GM21390 (cell line): ENCODE results near the gene UBASH3A.

Experiments used
- ATAC-seq: cut with Tn5 transposase; IDR thresholded peaks from one replicate; pipeline ENCODE4 v1.9.1; 2021; ENCODE audit not compliant: unreplicated experiment

UBASH3A gene

GRCh38 chr21:42403611-42404231, at the start of gene UBASH3A:
Gene UBASH3A, plus strand, starts transcription at chr21:42403902. Its CDS starts 44 bp downstream, at chr21:42403946.
- ATAC-seq: no peak

DNA sequence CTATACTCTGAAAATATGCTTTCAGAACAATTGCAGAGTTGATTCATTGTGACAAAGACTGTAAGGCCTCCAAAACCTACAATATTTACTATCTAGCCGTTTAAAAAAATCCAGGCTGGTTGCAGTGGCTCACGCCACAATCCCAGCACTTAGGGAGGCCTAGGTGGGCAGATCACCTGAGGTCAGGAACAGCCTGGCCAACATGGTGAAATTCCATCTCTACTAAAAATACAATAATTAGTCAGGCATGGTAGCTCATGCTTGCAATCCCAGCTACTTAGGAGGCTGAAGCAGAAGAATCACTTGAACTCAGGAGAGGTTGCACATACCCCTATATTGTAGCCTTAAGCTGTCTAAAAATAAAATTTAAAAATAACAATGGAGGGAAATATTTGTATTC, 47.7 kb upstream of the UBASH3A start:
- no peak for ATAC-seq

- no peak for ATAC-seq
Observed at GRCh38 chr21:42356650-42357049, 47.1 kb upstream of the UBASH3A start.

GRCh38 chr21:42357307-42357706, 46.4 kb upstream of the UBASH3A start:
- ATAC-seq: no peak

DNA sequence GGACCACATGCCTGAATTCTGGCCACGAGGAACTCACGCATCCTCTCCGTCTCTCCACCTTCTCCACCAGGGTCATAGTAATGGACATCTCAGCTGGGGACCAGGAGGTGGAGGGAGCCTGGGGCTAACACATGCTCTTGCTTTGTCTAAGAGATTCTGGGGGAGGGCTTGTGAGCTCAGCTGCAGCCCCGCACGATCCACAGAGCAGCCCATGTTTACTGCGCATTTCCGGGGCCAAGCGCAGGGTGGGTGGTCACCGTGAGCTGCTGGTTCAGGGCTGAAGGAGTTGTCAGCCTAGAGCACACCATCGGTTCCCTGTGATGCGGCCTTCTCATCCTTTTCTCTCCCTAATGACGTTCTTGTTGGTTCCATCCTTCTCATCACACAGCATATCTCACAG, 45.4 kb upstream of the UBASH3A start:
- no peak for ATAC-seq

DNA sequence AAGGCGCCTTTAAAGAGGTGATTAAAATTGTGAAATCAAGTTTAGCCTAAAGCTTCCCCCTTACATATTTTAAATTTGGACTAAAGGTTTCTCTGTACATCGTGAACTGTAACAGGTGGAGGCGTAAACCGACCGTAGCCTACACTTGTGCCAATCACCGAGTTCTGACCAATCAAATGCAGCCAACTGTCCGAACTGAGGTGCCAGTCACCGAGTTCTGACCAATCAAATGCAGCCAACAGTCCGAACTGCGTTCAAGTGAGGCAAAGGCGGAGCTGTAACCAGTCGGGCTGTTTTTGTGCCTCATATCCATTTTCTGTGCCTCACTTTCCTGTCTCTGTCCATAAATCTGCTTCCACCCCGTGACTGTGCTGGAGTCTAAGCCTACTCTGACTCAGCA, 44.8 kb upstream of the UBASH3A start:
- ATAC-seq: no peak

GRCh38 chr21:42360317-42360716, 43.4 kb upstream of the UBASH3A start:
- ATAC-seq: no peak

- ATAC-seq: no peak
Observed at GRCh38 chr21:42361286-42361685, 42.4 kb upstream of the UBASH3A start.

DNA sequence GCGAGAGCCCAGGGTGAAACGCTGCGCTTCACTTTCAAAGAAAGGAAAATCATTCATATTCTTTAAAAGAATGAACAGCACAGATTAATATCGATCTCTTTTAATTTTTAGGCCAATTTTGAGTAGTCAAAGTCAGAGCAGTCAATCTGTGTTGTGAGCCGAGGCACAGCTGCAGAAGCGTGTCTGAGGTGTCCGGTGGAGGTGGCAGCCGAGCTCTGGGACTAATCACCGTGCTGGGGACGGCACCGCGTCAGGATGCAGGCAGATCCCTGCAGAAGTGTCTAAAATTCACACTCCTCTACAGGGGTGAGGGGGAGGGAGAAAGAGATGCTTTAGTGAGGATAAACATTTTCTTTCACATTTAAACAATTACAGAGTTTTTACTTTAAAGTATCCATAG, 41.5 kb upstream of the UBASH3A start:
- no peak for ATAC-seq

GRCh38 chr21:42362700-42363099, 41.0 kb upstream of the UBASH3A start:
- no peak for ATAC-seq

DNA sequence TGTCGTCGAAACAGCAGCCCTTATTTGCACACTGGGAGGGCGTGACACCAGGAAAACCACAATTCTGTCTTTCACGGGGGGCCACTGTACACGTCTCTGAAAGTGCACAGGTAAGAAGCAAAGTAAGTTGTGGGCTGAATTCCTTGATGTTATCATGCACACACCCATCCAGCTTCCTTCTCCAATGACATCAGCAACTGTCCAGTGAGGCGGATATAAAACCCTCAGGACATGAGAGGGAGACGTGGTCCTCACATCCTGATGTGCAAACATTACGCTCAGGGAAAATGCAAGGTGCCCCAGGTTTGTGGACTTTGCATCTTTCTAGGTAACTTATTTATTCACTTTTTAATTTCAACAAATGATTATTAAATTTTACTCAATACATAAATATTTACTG, 40.4 kb upstream of the UBASH3A start:
- ATAC-seq: no peak

DNA sequence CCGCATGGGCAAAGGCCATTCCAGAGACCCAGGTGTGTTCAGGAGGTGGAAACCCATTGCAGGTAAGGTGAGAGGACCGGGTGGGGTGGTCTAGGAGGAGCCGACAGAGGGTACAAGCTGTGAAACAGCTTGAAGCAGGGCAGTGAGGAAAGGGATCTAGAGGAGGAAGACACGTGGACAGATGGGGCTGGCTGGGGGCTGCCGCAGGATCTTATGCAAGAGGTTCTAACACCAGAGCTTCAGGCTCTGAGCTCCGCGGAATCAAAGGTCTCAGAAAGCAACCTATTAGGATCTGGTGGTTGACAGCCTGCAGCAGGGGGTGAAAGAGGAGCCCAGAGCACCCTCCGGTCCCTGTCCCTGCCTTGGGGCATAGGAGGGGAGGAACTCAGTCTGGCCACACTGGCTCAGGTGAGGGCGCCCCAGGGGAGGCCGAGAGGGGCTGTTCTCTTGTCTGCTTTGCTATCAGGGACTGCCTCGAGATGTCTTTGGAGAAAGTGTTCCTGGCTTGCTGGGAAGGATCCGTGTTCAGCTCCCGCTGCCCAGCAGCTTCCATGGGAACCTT, 39.3 kb upstream of the UBASH3A start:
- no peak for ATAC-seq

- ATAC-seq: no peak
Observed at GRCh38 chr21:42365770-42366169, 37.9 kb upstream of the UBASH3A start.

DNA sequence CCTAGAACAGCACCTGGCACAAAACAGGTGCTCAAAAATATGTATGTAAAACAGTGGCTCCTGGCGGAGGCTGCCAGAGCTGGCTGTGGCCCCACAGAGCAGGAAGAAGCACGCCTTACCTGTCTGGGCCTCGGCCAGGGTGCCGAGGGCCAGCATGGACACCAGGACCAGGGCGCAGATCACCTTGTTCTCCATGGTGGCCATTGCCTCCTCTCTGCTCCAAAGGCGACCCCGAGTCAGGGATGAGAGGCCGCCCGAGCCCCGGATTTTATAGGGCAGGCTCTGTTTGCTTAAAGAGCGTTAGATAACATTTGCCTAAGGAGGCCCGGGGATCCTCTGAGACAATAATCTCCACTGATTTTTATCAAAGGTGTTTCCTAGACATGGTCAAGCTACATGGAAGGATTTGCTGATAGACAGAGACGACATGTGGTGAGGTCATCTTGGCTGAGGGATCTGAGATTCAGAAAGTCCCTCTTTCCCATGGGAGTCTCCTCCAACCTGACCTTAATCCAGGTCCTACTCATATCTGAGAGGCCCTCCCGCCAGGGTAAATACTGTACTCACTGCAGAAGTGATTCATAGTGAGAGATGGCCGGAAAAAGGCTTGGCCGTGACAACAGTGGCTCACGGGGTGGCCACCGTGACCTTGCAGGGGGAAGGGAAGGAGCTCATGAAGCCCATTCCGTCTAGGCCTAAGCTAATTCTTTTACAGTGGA, 37.3 kb upstream of the UBASH3A start, which contains the start of gene TFF1:
Gene TFF1 (minus strand): TSS at position 244 of the 719 bp plus-strand sequence. CDS start 40 bp downstream, at position 204.
- ATAC-seq: no peak

GRCh38 chr21:42367367-42368165, 36.1 kb upstream of the UBASH3A start:
- no peak for ATAC-seq

DNA sequence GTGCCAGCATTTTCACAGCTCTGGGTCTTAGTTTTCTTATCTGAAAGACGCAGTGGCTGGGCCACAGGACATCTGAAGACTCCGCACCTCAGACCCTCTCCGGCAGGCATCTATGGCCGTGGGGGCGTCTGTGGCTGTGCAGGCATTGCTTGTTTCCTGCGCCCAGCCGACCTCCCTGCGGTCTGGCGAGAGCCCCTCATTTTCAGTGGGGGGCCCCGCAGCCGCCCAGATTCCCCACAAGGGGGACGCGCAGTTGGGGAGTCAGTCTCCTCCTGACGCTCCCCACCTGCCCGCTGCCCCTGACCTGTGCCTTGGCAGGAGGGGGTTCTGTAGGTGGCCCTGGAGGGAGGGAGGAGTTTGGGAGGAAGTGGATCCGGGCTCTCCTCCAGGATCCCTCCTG, 33.9 kb upstream of the UBASH3A start:
- no peak for ATAC-seq

- no peak for ATAC-seq
Observed at GRCh38 chr21:42370894-42371654, 32.6 kb upstream of the UBASH3A start.

GRCh38 chr21:42373196-42373907, 30.4 kb upstream of the UBASH3A start:
- no peak for ATAC-seq

- ATAC-seq: no peak
Observed at GRCh38 chr21:42373908-42374455, 29.7 kb upstream of the UBASH3A start.

DNA sequence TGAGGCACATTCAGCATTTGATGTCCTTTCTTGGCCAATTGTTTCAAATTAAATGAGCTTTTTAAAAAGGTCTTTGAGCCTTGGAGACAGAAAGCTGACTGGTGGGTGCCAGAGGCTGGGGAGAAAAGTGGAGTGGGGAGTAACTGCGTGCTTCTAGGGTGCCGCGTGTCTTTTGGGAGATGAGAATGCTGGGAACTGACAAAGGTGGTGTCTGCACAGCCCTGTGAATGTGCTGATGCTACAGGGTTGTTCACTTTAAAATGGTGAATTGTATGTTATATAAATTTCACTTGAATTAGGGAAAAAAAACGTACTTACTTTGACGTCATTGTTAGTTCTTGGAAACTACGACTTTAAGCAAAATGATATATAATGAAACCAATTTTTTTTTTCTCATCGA, 29.2 kb upstream of the UBASH3A start:
- no peak for ATAC-seq
